Liver (tissue), 3 donors: Measurements from ENCODE around the gene CEACAM18.

Experiments used
- EGR1 ChIP-seq, 2 donors: IDR thresholded peaks; 2 replicates each; pipeline ENCODE4 v1.6.1; 2016 to 2018; ENCODE audit warnings: antibody characterized with exemption in 2 of 2, low read depth in 2 of 2
- FOXA1 ChIP-seq: IDR thresholded peaks from 2 replicates; pipeline ENCODE4 v1.6.1; 2016; ENCODE audit warnings: antibody characterized with exemption
- FOXA2 ChIP-seq: IDR thresholded peaks from 2 replicates; pipeline ENCODE4 v1.6.1; 2016; ENCODE audit warnings: antibody characterized with exemption
- JUND ChIP-seq, 2 donors: IDR thresholded peaks; 2 replicates each; pipeline ENCODE4 v1.6.1; 2016; ENCODE audit warnings: antibody characterized with exemption in 2 of 2
- RAD21 ChIP-seq, 2 donors: IDR thresholded peaks; 2 replicates each; pipeline ENCODE4 v1.6.1; 2016; ENCODE audit warnings: antibody characterized with exemption in 2 of 2, mild to moderate bottlenecking in 2 of 2
- RXRA ChIP-seq, 2 donors: IDR thresholded peaks; 2 replicates each; pipeline ENCODE4 v1.6.1; 2017 to 2018; ENCODE audit warnings: antibody characterized with exemption in 2 of 2, mild to moderate bottlenecking in 1 of 2
- TAF1 ChIP-seq: conservative IDR thresholded peaks from 2 replicates; pipeline ENCODE4 v1.6.1; 2016; ENCODE audit warnings: antibody characterized with exemption, mild to moderate bottlenecking
- TF ChIP-seq, protein P1 (sequence below): fragments of 150-350 bp; IDR thresholded peaks from 2 replicates; pipeline ENCODE4 v1.5.1; 2017; ENCODE audit warnings: improper control_type of control experiment, low read depth, low read length; ENCODE audit not compliant: missing input control
- TF ChIP-seq, protein P2 (sequence below): IDR thresholded peaks from 2 replicates; pipeline ENCODE4 v1.6.1; 2016; ENCODE audit warnings: antibody characterized with exemption
- TF ChIP-seq, protein P3 (sequence below): IDR thresholded peaks from 2 replicates; pipeline ENCODE4 v1.6.1; 2016; ENCODE audit warnings: antibody characterized with exemption
- donor health status: healthy.
- donor health status: healthy.

DNA sequence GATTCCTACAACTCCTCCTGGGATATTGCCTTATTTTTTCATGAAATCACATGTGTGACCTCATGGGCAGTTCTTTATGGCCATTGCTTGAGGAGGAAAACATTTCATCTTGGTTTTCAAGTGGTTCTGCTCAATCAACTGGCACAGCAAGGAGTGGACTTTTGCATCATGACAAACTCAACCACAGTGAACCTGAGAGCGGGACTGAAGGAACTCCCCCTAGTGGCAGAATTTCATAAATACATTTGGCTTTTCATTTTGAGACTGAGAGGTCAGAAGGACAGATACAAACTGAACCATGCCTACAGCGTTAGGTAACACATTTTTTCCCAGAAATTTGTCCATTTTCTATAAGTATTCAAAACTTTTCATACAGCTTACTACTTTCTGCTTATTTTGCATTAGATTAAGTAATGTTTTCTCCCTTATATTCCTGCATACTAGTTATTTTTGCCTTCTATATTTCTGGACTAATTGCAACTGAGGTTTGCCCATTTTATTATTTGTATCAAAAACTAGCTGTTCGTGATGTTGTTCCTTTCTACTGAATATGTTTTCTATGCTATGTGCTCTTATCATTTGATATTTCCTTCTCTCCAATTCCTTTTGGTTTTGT is 36.6 kb downstream of the CEACAM18 start:
- TF ChIP-seq, protein P1, sequence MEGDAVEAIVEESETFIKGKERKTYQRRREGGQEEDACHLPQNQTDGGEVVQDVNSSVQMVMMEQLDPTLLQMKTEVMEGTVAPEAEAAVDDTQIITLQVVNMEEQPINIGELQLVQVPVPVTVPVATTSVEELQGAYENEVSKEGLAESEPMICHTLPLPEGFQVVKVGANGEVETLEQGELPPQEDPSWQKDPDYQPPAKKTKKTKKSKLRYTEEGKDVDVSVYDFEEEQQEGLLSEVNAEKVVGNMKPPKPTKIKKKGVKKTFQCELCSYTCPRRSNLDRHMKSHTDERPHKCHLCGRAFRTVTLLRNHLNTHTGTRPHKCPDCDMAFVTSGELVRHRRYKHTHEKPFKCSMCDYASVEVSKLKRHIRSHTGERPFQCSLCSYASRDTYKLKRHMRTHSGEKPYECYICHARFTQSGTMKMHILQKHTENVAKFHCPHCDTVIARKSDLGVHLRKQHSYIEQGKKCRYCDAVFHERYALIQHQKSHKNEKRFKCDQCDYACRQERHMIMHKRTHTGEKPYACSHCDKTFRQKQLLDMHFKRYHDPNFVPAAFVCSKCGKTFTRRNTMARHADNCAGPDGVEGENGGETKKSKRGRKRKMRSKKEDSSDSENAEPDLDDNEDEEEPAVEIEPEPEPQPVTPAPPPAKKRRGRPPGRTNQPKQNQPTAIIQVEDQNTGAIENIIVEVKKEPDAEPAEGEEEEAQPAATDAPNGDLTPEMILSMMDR: peak; percentile 63
- TF ChIP-seq, protein P2, sequence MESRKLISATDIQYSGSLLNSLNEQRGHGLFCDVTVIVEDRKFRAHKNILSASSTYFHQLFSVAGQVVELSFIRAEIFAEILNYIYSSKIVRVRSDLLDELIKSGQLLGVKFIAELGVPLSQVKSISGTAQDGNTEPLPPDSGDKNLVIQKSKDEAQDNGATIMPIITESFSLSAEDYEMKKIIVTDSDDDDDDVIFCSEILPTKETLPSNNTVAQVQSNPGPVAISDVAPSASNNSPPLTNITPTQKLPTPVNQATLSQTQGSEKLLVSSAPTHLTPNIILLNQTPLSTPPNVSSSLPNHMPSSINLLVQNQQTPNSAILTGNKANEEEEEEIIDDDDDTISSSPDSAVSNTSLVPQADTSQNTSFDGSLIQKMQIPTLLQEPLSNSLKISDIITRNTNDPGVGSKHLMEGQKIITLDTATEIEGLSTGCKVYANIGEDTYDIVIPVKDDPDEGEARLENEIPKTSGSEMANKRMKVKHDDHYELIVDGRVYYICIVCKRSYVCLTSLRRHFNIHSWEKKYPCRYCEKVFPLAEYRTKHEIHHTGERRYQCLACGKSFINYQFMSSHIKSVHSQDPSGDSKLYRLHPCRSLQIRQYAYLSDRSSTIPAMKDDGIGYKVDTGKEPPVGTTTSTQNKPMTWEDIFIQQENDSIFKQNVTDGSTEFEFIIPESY: no peak
- no peak for TF ChIP-seq TAF1
- no peak for TF ChIP-seq FOXA1
- no peak for TF ChIP-seq EGR1 (IDR thresholded peaks at IDR 0.05; ENCODE audit: low read depth in 2 of 2)
- TF ChIP-seq RAD21 (IDR thresholded peaks at IDR 0.05): peak; percentile 69 to 81
- TF ChIP-seq RXRA (IDR thresholded peaks at IDR 0.05): peak in 1 of 2 donors; percentile 5
- TF ChIP-seq, protein P3, sequence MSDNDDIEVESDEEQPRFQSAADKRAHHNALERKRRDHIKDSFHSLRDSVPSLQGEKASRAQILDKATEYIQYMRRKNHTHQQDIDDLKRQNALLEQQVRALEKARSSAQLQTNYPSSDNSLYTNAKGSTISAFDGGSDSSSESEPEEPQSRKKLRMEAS: no peak
- TF ChIP-seq FOXA2: no peak
- TF ChIP-seq JUND (IDR thresholded peaks at IDR 0.05): no peak
